ENCODE measurements around the gene ACCS. TPM values are rescaled to one million over a fixed set of nuclear protein-coding genes. Genes with fewer than 3 reads are reported as not detected.
A peak's percentile ranks its signal among the peaks of the same experiment; 100 is the strongest.

Gene ACCS
- total RNA-seq, 2 experiments from 2014 or later = 11.6 to 11.7 TPM

DNA sequence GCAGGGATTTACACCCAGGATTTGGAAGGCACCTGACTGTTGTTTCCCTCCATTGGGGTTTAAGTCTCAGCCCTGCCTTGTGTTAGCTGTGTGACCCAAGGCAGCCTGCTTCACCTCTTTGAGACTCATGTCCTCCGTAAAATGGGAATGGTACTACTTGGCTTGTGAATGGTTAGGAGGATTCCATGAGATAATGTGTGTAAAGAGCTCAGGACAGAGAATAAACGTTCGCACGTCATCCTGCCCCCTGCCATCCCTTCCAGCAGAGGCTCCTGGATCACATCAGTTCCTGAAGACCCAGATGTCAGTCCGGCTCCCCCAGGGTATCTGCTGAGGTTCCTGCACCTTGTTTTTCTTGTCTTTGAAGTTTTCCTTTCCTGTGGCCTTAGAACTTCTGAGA, 35.1 kb upstream of the ACCS start:
- H3K27ac Mint-ChIP-seq = no peak overlapping the region
- H3K27me3 Mint-ChIP-seq = peaks cover 12% of the 10 kb centered on the region
- no peaks in the 10 kb centered on the region for H3K9me3 Mint-ChIP-seq
- H3K4me1 Mint-ChIP-seq = no peaks in the 10 kb centered on the region
- no peaks in the 10 kb centered on the region for H3K36me3 Mint-ChIP-seq (ENCODE audit: low read depth)
- no peak overlapping the region for H3K4me3 Mint-ChIP-seq
- no peak for DNase-seq
- CTCF ChIA-PET = no interaction called here
- POLR2A ChIA-PET = no interaction called here

GRCh38 chr11:44031549-44031948, 34.5 kb upstream of the ACCS start:
- ChIA-PET CTCF (no interaction called here), POLR2A (no interaction called here)
- H3K4me1 Mint-ChIP-seq = no peaks in the 10 kb centered on the region
- H3K27ac Mint-ChIP-seq = no peak overlapping the region
- H3K4me3 Mint-ChIP-seq = no peak overlapping the region
- no peak for DNase-seq
- H3K36me3 Mint-ChIP-seq (ENCODE audit: low read depth) = no peaks in the 10 kb centered on the region
- peaks cover 8% of the 10 kb centered on the region for H3K27me3 Mint-ChIP-seq
- H3K9me3 Mint-ChIP-seq = no peaks in the 10 kb centered on the region

- Mint-ChIP-seq H3K36me3 (ENCODE audit: low read depth) (no peaks in the 10 kb centered on the region), H3K27me3 (peaks cover 8% of the 10 kb centered on the region), H3K27ac (no peak overlapping the region), H3K9me3 (no peaks in the 10 kb centered on the region), H3K4me3 (no peak overlapping the region), H3K4me1 (no peaks in the 10 kb centered on the region)
- ChIA-PET CTCF (interaction anchor here (0.7 to 1.1 kb wide), 2 partner anchors 12 to 13 kb away, joined by 3 read pairs; no protein-coding TSS in a partner anchor), POLR2A (no interaction called here)
- no peak for DNase-seq
Observed at GRCh38 chr11:44032299-44033085, 33.6 kb upstream of the ACCS start.

DNA sequence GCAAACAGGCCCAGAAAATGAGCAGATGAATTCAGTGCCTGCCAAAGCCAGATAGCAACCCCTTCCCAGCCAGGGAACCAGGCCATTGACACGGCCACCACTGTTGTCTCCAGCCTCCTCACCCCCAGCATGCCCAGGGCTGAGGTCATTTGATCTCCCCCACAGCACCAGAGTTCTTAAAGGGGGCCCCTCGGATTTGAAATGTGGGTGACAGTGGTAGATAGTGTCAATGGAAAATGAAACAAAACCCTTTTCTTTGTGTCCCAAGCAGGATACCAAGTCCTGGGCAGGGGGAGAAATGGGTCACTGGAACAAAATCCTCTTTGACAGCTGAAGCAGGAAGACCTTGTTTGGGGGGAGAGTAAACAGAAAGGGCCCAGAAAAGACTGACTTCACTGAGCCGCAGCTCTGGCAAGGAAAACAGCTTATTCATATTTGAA, 32.6 kb upstream of the ACCS start:
- no peak for DNase-seq
- Mint-ChIP-seq H3K4me3 (no peak overlapping the region), H3K27ac (no peak overlapping the region), H3K4me1 (no peaks in the 10 kb centered on the region), H3K36me3 (ENCODE audit: low read depth) (no peaks in the 10 kb centered on the region), H3K27me3 (peaks cover 10% of the 10 kb centered on the region), H3K9me3 (no peaks in the 10 kb centered on the region)
- ChIA-PET POLR2A (no interaction called here), CTCF (interaction anchor here (0.9 to 1.1 kb wide), 2 partner anchors 12 to 14 kb away, joined by 3 to 4 read pairs; no protein-coding TSS in a partner anchor)

DNA sequence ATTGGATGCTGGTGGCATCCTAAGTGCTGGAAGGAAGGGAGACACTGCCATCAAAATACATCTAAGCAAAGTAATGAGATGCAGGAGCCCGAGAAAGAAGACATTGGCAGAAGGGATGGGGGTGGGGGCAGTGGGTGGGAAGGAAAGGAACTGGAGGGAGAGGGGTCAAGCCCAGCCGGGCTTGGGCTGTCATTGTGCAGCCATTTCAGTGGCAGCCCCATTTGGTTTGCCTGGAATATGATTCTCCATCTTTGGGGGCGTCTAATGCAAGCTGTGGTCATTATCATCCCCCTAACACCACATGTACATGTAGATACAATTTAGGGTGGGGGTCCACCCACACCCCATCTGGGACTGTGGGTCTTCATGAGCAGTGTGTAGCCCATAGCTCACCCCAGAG, 32.2 kb upstream of the ACCS start:
- H3K4me3 Mint-ChIP-seq = no peak overlapping the region
- no peaks in the 10 kb centered on the region for H3K9me3 Mint-ChIP-seq
- H3K36me3 Mint-ChIP-seq (ENCODE audit: low read depth) = no peaks in the 10 kb centered on the region
- ChIA-PET POLR2A (no interaction called here), CTCF (interaction anchor here (0.9 to 1.1 kb wide), 2 partner anchors 12 to 14 kb away, joined by 3 to 4 read pairs; no protein-coding TSS in a partner anchor)
- no peaks in the 10 kb centered on the region for H3K4me1 Mint-ChIP-seq
- no peak overlapping the region for H3K27ac Mint-ChIP-seq
- H3K27me3 Mint-ChIP-seq = peaks cover 10% of the 10 kb centered on the region
- DNase-seq = no peak

DNA sequence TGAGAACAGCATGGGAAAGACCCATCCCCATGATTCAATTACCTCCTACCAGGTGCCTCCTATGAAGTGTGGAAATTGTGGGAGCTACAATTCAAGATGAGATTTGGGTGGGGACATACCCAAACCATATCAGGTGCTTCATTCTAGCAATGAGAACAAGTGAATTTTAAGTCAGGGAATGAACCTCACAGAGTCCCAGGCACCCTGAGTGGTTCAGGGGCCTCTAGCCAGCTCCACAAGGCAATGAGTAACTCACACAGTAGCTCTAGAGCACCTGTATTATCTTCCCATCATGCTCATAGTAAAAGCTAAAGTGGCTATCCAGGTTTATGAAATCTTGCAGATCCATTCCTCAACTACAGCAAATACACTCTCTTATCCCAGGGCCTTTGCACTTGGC, 31.4 kb upstream of the ACCS start:
- Mint-ChIP-seq H3K4me1 (no peaks in the 10 kb centered on the region), H3K9me3 (no peaks in the 10 kb centered on the region), H3K36me3 (ENCODE audit: low read depth) (no peaks in the 10 kb centered on the region), H3K27me3 (peaks cover 5% of the 10 kb centered on the region), H3K4me3 (no peak overlapping the region), H3K27ac (no peak overlapping the region)
- POLR2A ChIA-PET = no interaction called here
- CTCF ChIA-PET = interaction anchor here (0.9 kb wide), 1 partner anchor 15 kb away, joined by 4 read pairs; no protein-coding TSS in a partner anchor
- DNase-seq = no peak

- peak; percentile 39 for DNase-seq
- H3K36me3 Mint-ChIP-seq (ENCODE audit: low read depth) = no peaks in the 10 kb centered on the region
- CTCF ChIA-PET = interaction anchor here (0.6 kb wide), 1 partner anchor 11 kb away, joined by 3 read pairs; no protein-coding TSS in a partner anchor
Observed at GRCh38 chr11:44036811-44037657, 29.0 kb upstream of the ACCS start.

GRCh38 chr11:44037658-44037998, 28.4 kb upstream of the ACCS start:
- ChIA-PET CTCF (no interaction called here), POLR2A (no interaction called here)
- H3K9me3 Mint-ChIP-seq = peaks cover 10% of the 10 kb centered on the region
- no peaks in the 10 kb centered on the region for H3K4me1 Mint-ChIP-seq
- no peak overlapping the region for H3K27ac Mint-ChIP-seq
- peaks cover 2% of the 10 kb centered on the region for H3K27me3 Mint-ChIP-seq
- no peaks in the 10 kb centered on the region for H3K36me3 Mint-ChIP-seq (ENCODE audit: low read depth)
- no peak for DNase-seq
- H3K4me3 Mint-ChIP-seq = no peak overlapping the region

More at GRCh38 chr11:44036811-44037657, 29.0 kb upstream of the ACCS start:
- Mint-ChIP-seq H3K27ac (no peak overlapping the region), H3K4me3 (no peak overlapping the region), H3K9me3 (peaks cover 10% of the 10 kb centered on the region), H3K4me1 (no peaks in the 10 kb centered on the region), H3K27me3 (peaks cover 2% of the 10 kb centered on the region)
- POLR2A ChIA-PET = no interaction called here

DNA sequence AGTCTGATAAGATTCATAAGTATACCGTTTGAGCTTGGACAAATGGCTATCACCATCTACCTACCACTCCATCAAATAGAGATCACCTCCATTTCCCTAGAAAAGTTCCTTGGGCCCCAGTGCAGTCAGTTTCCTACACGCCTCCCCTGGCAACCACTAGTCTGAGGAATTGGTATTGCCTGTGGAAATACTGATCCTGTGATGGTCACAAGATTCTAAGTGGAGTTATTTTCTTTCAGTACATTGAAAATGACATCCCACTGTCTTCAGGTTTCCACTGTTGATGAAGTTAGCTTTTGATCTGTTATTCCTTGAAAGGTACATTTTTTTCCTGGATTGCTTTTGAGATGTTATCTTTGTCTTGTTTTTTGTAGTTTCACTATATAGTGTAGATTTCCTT, 22.9 kb upstream of the ACCS start:
- Mint-ChIP-seq H3K27ac (no peak overlapping the region), H3K9me3 (peaks cover 10% of the 10 kb centered on the region), H3K4me1 (no peaks in the 10 kb centered on the region), H3K36me3 (ENCODE audit: low read depth) (no peaks in the 10 kb centered on the region), H3K4me3 (no peak overlapping the region), H3K27me3 (peaks cover 2% of the 10 kb centered on the region)
- ChIA-PET CTCF (interaction anchor here (1.0 kb wide), 1 partner anchor 13 kb away, joined by 3 read pairs; no protein-coding TSS in a partner anchor), POLR2A (no interaction called here)
- DNase-seq = no peak

- DNase-seq = no peak
- no peaks in the 10 kb centered on the region for H3K27me3 Mint-ChIP-seq
- no peaks in the 10 kb centered on the region for H3K36me3 Mint-ChIP-seq (ENCODE audit: low read depth)
- no peaks in the 10 kb centered on the region for H3K4me1 Mint-ChIP-seq
- H3K4me3 Mint-ChIP-seq = no peak overlapping the region
- peaks cover 4% of the 10 kb centered on the region for H3K9me3 Mint-ChIP-seq
- POLR2A ChIA-PET = no interaction called here
- CTCF ChIA-PET = interaction anchor here (1.0 kb wide), 1 partner anchor 13 kb away, joined by 3 read pairs; no protein-coding TSS in a partner anchor
- no peak overlapping the region for H3K27ac Mint-ChIP-seq
Observed at GRCh38 chr11:44046182-44046581, 19.9 kb upstream of the ACCS start.

DNA sequence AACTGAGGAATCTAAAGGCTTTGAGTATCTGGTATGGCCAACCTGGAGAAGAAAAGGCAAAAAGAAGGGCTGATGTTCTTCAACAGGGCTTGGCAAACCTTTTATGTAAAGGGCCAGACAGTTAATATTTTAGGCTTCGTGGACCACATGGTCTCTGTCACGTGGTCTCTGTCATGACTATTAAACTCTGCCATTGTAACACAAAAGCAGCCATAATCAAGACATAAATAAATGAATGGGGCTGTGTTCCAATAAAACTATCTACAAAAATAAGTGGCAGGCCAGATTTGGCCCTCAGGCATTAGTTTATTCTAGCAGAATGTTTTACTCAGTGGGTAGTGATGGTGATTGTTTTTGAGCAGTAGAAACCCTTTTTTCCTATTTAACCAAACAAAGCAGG, 18.8 kb upstream of the ACCS start:
- ChIA-PET POLR2A (no interaction called here), CTCF (interaction anchor here (0.5 kb wide), 1 partner anchor 51 kb away, joined by 3 read pairs; no protein-coding TSS in a partner anchor)
- Mint-ChIP-seq H3K27ac (no peak overlapping the region), H3K27me3 (no peaks in the 10 kb centered on the region), H3K4me1 (no peaks in the 10 kb centered on the region), H3K4me3 (no peak overlapping the region), H3K36me3 (ENCODE audit: low read depth) (no peaks in the 10 kb centered on the region), H3K9me3 (no peaks in the 10 kb centered on the region)
- DNase-seq = no peak

GRCh38 chr11:44047931-44048431, 18.1 kb upstream of the ACCS start, which contains the start of gene ACCSL:
Gene ACCSL (plus strand): TSS chr11:44047981. CDS start chr11:44048037, 56 bp downstream.
- Mint-ChIP-seq H3K9me3 (no peaks in the 10 kb centered on the region), H3K27me3 (no peaks in the 10 kb centered on the region), H3K4me3 (no peak within 1 kb of the TSS), H3K27ac (no peak within 1 kb of the TSS), H3K36me3 (ENCODE audit: low read depth) (no peaks in the 10 kb centered on the region), H3K4me1 (no peaks in the 10 kb centered on the region)
- no peak for DNase-seq
- POLR2A ChIA-PET = interaction anchor here (0.6 kb wide), 1 partner anchor 9 kb away, joined by 4 read pairs; no protein-coding TSS in a partner anchor
- CTCF ChIA-PET = interaction anchor here (0.5 to 0.6 kb wide), 3 partner anchors 11 to 189 kb away, joined by 3 read pairs; no protein-coding TSS in a partner anchor

DNA sequence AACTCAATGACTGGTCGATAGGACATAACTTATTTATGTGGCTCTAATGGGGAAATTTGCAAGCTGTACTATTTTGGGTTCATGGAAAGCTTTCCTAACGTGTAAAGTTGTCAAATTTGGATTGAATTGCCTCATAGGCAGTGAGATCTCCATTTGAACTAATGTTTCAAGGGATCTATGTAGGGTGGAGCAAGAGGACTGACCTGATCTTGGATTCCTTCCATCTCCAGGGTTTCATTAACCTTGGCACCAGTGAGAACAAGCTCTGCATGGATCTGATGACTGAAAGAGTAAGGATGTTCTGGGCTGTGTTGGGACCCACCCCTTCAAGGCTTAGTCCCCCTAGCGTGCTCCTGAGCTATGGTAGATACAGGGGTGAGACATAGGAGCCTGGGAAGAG, 16.2 kb upstream of the ACCS start:
- H3K36me3 Mint-ChIP-seq (ENCODE audit: low read depth) = no peaks in the 10 kb centered on the region
- no peaks in the 10 kb centered on the region for H3K9me3 Mint-ChIP-seq
- no peak for DNase-seq
- no peaks in the 10 kb centered on the region for H3K27me3 Mint-ChIP-seq
- ChIA-PET CTCF (no interaction called here), POLR2A (no interaction called here)
- no peak overlapping the region for H3K27ac Mint-ChIP-seq
- no peaks in the 10 kb centered on the region for H3K4me1 Mint-ChIP-seq
- no peak overlapping the region for H3K4me3 Mint-ChIP-seq

Measured in activated CD4-positive, alpha-beta T cell treated with anti-CD3 and anti-CD28 coated beads, Interleukin-2, amount 10 ng/mL, durations not matched to agents 7 days and 5 days (primary cell).